Ammon's horn (tissue), 1 donor: Measurements from ENCODE around the gene ADGRV1.

Experiments
- DNase-seq: peaks from one replicate; pipeline ENCODE4 v3.0.0-alpha.2; 2016; ENCODE audit warnings: low spot score

ADGRV1 gene

DNA sequence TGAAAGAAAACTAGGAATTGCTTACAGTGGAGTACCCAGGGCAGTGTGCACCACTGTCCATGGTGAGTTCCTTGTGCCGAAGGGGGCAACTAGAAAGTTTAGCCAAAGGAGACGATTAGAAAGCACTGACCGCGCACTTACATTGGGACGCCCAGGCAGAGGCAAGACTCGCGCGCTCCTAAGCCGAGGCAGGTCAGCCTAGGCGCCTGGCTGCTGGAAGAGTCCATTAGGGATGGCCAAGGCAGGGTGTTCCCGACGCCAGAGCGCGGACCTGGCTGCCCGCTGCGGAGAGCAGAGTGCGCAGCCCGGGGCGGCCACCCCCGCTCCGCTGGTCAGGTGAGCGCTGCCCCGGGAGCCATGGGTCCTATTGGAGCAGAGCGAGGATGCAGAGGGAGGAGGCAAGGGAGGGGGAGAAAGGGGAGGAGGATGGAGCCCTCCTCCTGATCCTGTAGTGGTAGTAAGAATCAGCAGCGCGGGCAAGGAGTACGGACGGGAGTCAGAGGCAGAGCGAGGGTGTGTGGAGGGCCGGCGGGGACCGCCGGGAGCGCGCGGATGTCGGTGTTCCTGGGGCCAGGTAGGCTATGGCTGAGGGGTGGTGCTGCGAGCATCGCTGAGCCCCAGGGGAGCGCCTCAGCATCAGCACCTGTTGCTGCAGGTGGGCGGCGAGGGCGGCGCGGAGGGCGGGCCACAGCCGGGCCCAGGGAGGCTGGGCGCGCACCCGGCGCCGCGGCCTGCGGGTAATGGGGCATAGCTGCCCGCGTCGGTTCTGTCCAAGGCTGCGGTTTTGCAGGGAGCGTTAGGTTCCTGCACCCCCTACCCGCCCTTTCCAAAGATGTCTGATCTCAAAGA lies at the start of gene ADGRV1:
Gene ADGRV1 (plus strand): TSS at position 454 of the 849 bp plus-strand sequence. CDS start 99 bp downstream, at position 553.
- peak; percentile 79 for DNase-seq

DNA sequence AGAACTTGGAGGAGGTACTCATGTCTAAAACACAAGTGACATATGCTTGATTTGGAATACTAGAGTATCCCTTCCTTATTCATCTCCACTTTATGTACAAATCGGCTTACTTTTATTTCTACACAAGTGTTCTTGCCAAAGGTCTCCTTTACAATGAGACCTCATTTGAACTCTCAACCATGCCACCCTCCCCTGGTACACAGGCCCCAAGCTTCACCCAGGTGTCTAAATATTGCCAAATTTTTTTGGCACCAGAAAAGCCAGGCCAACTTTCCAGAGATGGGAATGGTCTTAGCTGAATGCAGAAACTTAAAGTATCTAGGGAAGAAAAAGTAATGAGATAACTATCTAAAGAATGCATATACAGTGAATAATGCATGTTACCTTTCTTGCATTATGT lies 48.2 kb upstream of the ADGRV1 start:
- no peak for DNase-seq

DNA sequence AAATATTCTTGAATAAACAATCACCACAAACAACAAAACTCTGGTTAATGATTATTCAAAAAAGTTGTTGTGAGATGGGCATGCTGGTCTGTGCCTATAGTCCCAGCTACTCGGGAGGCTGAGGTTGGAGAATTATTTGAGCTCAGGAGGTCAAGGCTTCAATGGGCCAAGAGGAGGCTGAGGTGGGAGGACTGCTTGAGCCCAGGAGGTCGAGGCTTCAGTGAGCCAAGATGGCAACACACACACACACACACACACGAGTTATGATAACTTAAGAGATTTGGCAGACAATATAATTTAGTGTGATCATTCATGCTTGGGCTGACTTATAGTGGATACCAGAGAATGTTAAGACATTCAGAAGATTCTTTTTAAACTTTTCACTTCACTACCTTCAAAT lies 44.1 kb upstream of the ADGRV1 start:
- DNase-seq = no peak

- DNase-seq = no peak
Measured at GRCh38 chr5:90518661-90519060, 39.9 kb upstream of the ADGRV1 start.

DNA sequence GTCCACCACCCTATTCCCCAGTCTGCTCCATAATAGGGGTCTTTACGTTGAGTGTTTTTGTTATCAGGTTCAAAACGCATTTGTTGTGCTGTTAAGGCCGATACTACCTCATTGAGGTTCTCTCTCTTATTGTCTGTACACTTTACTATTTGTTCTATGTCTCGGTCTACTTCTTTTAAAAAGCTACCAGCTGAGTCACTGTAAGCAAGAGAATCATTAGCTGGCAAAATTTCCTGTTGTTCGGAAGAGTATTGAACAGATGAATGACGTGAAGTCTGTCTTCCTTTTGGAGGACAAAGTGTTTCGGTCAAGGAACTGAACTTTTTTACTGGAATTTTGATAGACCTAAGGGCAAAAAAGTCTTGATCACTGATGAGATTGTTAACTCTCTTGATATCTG lies 39.5 kb upstream of the ADGRV1 start:
- no peak for DNase-seq

GRCh38 chr5:90528601-90529193 lies 29.9 kb upstream of the ADGRV1 start:
- DNase-seq = peak; percentile 17

DNA sequence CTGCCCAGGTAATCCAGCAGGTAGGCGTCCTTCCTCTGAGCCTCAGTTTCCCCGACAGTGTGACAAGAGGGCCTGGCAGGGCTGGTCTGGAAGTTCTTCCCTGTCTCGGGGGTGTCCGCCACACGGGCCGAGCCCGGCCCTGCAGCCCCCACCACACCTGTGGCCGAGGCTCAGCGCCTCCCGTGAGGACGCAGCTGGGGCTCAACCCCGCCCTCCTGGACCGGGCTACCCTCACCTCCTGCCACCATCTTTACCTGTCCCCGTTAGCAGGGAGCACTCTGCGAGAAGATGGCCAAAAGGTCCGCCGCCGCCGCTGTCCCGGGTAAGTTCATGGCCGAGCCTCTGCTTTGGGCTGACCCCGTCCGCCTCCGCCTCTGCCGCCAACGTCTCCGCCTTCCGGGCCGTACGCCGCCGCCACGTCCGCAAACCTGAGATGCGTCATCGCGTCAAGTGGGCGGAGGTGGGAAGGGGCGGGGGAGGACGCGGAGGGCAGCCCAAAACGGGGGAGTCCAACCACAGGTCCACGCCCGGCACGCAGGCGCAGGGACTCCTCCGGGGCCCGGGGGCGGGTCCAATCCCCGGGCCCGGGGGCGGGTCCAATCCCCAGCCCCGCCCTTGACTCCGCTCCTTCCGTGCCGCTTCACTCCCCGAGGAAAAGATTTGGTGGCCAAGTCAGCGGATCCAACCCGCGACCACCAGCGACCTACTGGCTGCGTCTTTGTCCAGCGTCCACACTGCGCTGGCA lies 29.2 kb upstream of the ADGRV1 start, which contains the start of gene LYSMD3:
Gene LYSMD3 (minus strand): TSS at position 391 of the 745 bp plus-strand sequence. CDS start 4,295 bp downstream, outside the sequence.
- peak; percentile 98 for DNase-seq

DNA sequence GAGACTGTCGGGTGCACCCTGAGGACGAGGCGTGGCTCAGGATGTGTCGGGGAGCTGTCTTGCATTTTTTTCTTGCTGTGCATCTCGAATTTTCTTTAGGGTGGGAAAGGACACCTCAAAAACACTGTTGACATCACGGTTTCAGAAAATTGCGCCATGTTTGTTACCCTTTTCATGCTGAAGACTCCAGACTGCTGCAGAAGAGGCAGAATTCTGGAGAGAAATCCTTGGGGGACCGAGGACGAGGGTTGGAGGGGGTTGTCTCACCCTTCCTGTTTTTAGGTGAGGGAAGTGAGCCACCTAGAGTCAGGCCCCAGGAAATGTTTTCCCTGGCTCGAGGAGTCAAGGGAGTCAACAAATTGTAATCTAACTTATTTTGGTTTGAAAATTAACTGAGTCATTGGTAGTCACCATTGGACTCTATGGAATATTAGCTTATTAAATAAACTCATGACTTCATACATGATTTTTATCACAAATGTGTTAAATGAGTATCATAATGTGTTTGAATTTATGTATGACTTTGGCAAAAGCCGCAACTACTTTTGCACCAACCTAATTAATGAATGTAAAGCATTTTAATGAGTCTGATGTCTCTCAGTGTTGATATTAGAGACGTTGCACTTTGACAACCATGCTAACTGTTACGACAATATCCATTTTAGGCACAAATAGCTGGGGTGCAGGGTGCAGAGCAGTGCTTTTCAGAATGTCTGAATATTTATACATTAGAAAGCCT lies 28.5 kb upstream of the ADGRV1 start:
- peak; percentile 88 for DNase-seq

DNA sequence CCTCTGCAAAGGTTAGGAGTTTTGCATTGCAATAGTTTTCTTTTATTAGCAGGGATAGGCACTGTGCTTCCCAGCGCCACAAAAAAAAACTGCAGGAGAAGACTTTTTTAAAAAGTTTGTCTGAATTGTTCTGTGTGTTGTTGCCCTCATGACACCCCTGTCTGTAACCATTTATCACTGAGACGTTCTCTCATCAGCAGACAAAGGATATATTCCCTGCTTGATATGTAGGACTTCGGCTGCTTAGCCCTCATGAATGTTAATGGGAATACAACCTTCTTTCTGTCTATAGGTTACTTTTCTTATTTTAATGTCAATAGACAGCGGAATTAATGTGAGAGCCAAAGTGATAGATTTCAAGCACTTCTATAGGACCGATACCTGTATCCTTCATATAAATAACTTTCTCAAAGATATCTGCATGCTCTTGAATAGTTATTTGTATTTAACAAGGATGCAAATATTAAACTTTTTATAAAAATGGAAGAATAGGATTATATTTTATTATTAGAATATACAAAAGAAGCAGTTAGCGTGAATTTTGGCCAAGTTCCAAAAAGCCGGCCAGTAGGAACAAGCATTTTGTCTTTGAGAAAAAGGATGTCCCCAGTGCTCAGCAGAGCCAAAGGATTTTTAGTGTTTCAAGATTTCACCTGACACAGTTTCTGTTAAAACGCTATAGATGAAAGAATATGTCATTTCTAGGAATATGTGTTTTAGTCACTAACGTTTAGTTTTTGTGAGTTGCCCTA lies 27.7 kb upstream of the ADGRV1 start:
- DNase-seq = no peak

DNA sequence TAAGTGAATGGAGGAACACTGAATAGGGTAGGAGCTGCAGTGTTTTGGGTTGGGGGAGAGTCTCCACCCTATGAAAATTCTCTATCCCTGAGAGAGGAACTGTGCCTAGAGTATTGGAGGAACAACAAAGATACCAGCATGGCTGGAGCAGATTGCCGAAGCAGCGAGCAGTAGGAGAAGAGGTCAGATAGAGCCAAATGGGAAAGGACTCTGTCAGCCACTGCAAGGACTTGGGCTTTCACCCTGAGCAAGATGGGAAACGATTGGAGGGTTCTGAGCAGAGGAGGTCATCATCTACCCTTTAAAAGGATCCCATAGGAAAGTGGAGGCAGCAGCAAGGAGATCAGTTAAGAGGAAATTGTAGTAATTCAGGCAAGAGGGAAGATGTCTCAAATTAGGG lies 24.8 kb upstream of the ADGRV1 start:
- DNase-seq = no peak

DNA sequence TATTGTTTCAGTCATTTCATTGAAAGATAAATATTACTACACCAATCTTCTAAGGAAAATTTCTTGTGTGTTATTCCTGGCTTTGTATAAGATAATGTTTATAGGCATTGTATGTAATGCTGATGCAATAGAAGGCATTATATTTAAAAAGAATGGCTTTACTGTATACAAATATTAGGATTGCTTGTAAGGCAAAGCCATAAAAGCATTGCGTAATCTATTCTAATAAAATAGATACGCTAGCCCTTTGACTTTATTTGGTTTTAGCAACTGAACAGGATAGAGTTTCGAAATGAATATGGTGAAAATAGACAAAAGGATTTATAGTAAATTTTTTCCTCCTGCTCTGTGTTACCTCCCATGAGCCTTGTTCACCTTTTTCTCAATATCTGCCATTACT lies 23.7 kb upstream of the ADGRV1 start:
- no peak for DNase-seq

- no peak for DNase-seq
Measured at GRCh38 chr5:90542827-90543519, 15.6 kb upstream of the ADGRV1 start.

- no peak for DNase-seq
Measured at GRCh38 chr5:90545511-90545910, 13.1 kb upstream of the ADGRV1 start.

DNA sequence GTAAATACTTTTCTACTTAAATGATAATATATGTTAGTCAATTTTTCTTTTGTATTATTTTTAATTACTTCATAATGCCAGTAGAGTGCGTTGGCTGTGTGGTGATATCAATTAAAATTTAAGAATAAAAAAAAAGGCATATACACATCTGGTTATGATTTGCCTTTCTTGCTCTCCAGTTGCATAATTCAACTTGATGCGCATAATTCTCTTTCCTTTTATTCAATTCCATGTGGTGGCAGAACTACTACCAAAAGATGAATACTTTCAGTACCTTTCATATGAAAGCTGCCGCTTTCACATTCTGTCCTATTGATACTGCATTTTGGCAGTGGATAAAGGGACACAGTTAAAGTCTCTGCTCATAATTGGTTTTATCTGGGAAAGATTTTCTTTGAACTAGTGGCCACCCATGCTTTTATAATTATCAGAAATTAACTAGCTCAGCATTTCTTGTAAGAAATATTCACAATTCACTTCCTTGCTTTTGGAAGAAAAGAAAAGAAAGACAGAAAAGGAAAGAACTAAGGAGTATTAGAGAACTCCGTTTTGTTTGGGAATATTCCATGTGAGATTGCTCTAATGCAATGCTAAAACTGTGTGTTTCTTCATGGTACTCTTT lies 12.3 kb upstream of the ADGRV1 start:
- DNase-seq = no peak

GRCh38 chr5:90547072-90547536 lies 11.5 kb upstream of the ADGRV1 start:
- no peak for DNase-seq

- peak; percentile 41 for DNase-seq
Measured at GRCh38 chr5:90548069-90548593, 10.5 kb upstream of the ADGRV1 start.

DNA sequence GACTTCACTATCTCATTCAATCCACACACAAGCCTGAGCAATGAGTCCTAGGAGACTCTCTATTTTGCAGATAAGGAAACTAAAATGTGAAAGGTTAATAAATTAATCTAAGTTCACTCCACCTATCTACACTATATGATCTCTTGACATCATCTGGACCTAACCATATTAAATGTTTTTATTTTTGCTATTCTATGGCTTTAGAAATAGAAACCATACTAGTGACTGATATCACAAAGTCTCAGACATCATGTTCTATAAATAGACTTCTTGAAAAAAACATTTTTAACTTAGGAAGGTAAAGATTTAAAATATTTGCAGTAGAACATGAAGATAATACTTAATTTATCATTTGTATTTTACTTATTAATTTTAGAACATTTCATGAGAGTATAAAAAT lies 9.4 kb upstream of the ADGRV1 start:
- DNase-seq = no peak

GRCh38 chr5:90549729-90550275 lies 8.8 kb upstream of the ADGRV1 start:
- no peak for DNase-seq

DNA sequence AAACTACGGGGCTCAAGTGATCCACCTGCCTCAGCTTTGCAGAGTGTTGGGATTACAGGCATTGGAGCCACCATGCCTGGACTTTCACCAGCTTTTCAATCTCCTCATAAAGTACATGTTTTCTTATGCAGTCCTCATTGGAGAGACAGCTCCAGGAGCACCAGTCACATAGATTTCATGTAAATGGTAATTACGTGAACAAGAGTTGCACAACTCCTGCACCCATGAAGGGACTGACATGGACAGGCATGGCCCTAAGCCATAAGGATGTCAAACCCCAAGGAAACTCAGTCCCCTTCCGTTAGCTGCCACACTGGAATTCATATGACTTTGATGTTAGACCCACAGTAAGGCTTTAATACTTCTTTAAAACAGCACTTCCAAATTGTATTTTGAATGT lies 7.6 kb upstream of the ADGRV1 start:
- no peak for DNase-seq

GRCh38 chr5:90551376-90551775 lies 7.2 kb upstream of the ADGRV1 start:
- DNase-seq = no peak
